Thoracic aorta (tissue), 2 donors: ENCODE data around the gene SOAT2. TPM values are rescaled to one million over a fixed set of nuclear protein-coding genes. Genes with fewer than 3 reads are reported as not detected.

Experiments
- ATAC-seq: fragments of 150-250 bp; one replicate; pipeline ENCODE4 v1.8.0; 2017; ENCODE audit warnings: low read depth; ENCODE audit not compliant: insufficient number of reproducible peaks, low FRiP score
- DNase-seq: peaks from one replicate; pipeline ENCODE4 v3.0.0-alpha.2; 2020; ENCODE audit warnings: low spot score
- H3K27ac ChIP-seq, 2 donors: fragments of 200-600 bp; sonication (generic); 1 replicate in 1 of 2; 2 replicates in 1 of 2; pipeline ENCODE4 v1.5.1; 2016; ENCODE audit warnings: mild to moderate bottlenecking in 2 of 2, moderate library complexity in 2 of 2
- H3K27me3 ChIP-seq: fragments of 200-600 bp; sonication (generic); replicated peaks from 2 replicates; pipeline ENCODE4 v1.6.0; 2016; ENCODE audit warnings: mild to moderate bottlenecking; ENCODE audit not compliant: insufficient read depth
- H3K36me3 ChIP-seq: fragments of 200-600 bp; sonication (generic); one replicate; pipeline ENCODE4 v1.5.1; 2016
- H3K4me1 ChIP-seq, 2 donors: fragments of 200-600 bp; sonication (generic); 1 replicate in 1 of 2; 2 replicates in 1 of 2; pipeline versions ENCODE4 v1.5.1 to v1.6.0; 2016; ENCODE audit warnings: low read depth in 2 of 2, mild to moderate bottlenecking in 1 of 2; ENCODE audit not compliant: control insufficient read depth in 1 of 2
- H3K4me3 ChIP-seq: fragments of 200-600 bp; sonication (generic); 2 replicates; pipeline ENCODE4 v1.5.1; 2016; ENCODE audit warnings: mild to moderate bottlenecking
- H3K9me3 ChIP-seq: fragments of 200-600 bp; sonication (generic); 2 replicates; pipeline ENCODE4 v1.5.1; 2016
- CTCF ChIP-seq: fragments of 200-600 bp; sonication (generic); IDR thresholded peaks from one replicate; pipeline ENCODE4 v1.5.1; 2019; ENCODE audit warnings: antibody characterized with exemption
- total RNA-seq, 2 donors: library from RNA; depleted of rRNA; stranded (reverse); fragments of >200 nt; gene quantifications; one replicate each; pipeline versions ENCODE4 v1.1.0 to v1.2.3, GENCODE V29; 2016

The SOAT2 gene
- total RNA-seq, 2 donors from 2014 or later, result 0.81 to 0.99 TPM

- H3K27ac ChIP-seq, result no peak overlapping the region
- no peaks in the 10 kb centered on the region for H3K27me3 ChIP-seq
- ATAC-seq, result no peak
- no peak for TF ChIP-seq CTCF
- H3K36me3 ChIP-seq, result no peaks in the 10 kb centered on the region
- H3K4me3 ChIP-seq, result no peak overlapping the region
- H3K9me3 ChIP-seq, result no peaks in the 10 kb centered on the region
- peaks cover 0 to 8% of the 10 kb centered on the region in 2 donors for H3K4me1 ChIP-seq
- no peak for DNase-seq
Observed at GRCh38 chr12:53128780-53129569, 25.7 kb downstream of the SOAT2 start.

GRCh38 chr12:53131844-53132243 is 28.6 kb downstream of the SOAT2 start:
- Histone ChIP-seq H3K27me3 (no peaks in the 10 kb centered on the region), H3K27ac (no peak overlapping the region), H3K4me1 (peaks cover 0 to 8% of the 10 kb centered on the region in 2 donors), H3K36me3 (no peaks in the 10 kb centered on the region), H3K9me3 (peaks cover 6% of the 10 kb centered on the region), H3K4me3 (no peak overlapping the region)
- DNase-seq (no peak), ATAC-seq (no peak)
- no peak for TF ChIP-seq CTCF

- no peak overlapping the region for H3K27ac ChIP-seq
- H3K4me3 ChIP-seq, result no peak overlapping the region
- peaks cover 7% of the 10 kb centered on the region for H3K9me3 ChIP-seq
- no peak for TF ChIP-seq CTCF
- H3K27me3 ChIP-seq, result no peaks in the 10 kb centered on the region
- DNase-seq (no peak), ATAC-seq (no peak)
- peaks cover 0 to 8% of the 10 kb centered on the region in 2 donors for H3K4me1 ChIP-seq
- no peaks in the 10 kb centered on the region for H3K36me3 ChIP-seq
Observed at GRCh38 chr12:53133722-53134121, 30.4 kb downstream of the SOAT2 start.

- no peak for ATAC-seq
- no peak overlapping the region for H3K27ac ChIP-seq
- peaks cover 0 to under 1% of the 10 kb centered on the region in 2 donors for H3K4me1 ChIP-seq
- no peak for DNase-seq
- no peaks in the 10 kb centered on the region for H3K27me3 ChIP-seq
- no peak overlapping the region for H3K4me3 ChIP-seq
- H3K36me3 ChIP-seq, result no peaks in the 10 kb centered on the region
- no peaks in the 10 kb centered on the region for H3K9me3 ChIP-seq
- TF ChIP-seq CTCF, result no peak
Observed at GRCh38 chr12:53143355-53143754, 40.1 kb downstream of the SOAT2 start.

- H3K4me3 ChIP-seq, result no peak overlapping the region
- ATAC-seq, result no peak
- no peaks in the 10 kb centered on the region for H3K27me3 ChIP-seq
- H3K4me1 ChIP-seq, result peaks cover 6 to 15% of the 10 kb centered on the region in 2 donors
- H3K27ac ChIP-seq, result no peak overlapping the region
- H3K36me3 ChIP-seq, result no peaks in the 10 kb centered on the region
- no peak for DNase-seq
- TF ChIP-seq CTCF, result no peak
- H3K9me3 ChIP-seq, result no peaks in the 10 kb centered on the region
Observed at GRCh38 chr12:53145383-53146260, 42.3 kb downstream of the SOAT2 start.
